PFSK-1 (cell line): ENCODE measurements around the gene TFAM.

Source experiments
- FOXP2 ChIP-seq: optimal IDR thresholded peaks from 2 replicates; pipeline ENCODE3; 2011; ENCODE audit warnings: borderline replicate concordance, control low read depth, inconsistent platforms; ENCODE audit not compliant: insufficient read depth; ENCODE audit errors: extremely low read length, extremely low read depth
- POLR2AphosphoS5 ChIP-seq: IDR thresholded peaks from 2 replicates; pipeline ENCODE4 v1.6.1; 2012; ENCODE audit warnings: low read depth, mild to moderate bottlenecking, control low read depth, low read length, moderate library complexity
- SIN3A ChIP-seq: IDR thresholded peaks from 2 replicates; pipeline ENCODE4 v1.6.1; 2012; ENCODE audit warnings: mild to moderate bottlenecking, low read length, moderate library complexity, borderline replicate concordance; ENCODE audit not compliant: insufficient read depth
- TAF1 ChIP-seq: IDR thresholded peaks from 2 replicates; pipeline ENCODE4 v1.6.1; 2012; ENCODE audit warnings: low read length, control low read depth, borderline replicate concordance; ENCODE audit not compliant: insufficient read depth
- TF ChIP-seq, protein P1 (sequence below), 2 experiments: IDR thresholded peaks; 2 replicates each; pipeline versions ENCODE4 v1.6.1 to v1.8.0; 2011 to 2012; ENCODE audit warnings: low read depth in 2 of 2, low read length in 2 of 2, control low read depth in 1 of 2, inconsistent platforms in 1 of 2, mild to moderate bottlenecking in 1 of 2, moderate library complexity in 1 of 2; ENCODE audit not compliant: insufficient read depth in 1 of 2

The TFAM gene

DNA sequence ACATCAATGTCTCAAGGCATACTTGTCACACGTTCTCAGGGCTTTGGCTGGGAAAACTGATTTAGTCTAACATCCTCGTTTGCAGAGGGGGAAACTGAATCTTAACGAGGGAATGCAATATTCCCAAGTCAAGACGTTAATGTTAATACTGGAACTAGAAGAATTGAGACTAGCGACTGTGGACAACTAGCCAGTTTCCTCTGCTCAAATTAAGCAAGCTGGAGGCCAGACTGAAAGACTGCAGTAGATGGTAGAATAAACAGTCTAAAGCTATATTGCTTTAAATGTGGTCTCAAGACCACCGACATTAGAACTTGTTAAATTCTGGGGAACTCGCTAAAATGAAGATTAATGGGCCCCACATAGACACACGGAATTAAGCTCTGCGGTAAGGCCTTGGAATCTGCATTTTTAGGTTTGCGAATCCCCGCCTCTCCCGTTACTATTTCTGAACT, 639 bp upstream of the TFAM start:
- TF ChIP-seq TAF1 = no peak
- TF ChIP-seq SIN3A = no peak
- TF ChIP-seq, protein P1, sequence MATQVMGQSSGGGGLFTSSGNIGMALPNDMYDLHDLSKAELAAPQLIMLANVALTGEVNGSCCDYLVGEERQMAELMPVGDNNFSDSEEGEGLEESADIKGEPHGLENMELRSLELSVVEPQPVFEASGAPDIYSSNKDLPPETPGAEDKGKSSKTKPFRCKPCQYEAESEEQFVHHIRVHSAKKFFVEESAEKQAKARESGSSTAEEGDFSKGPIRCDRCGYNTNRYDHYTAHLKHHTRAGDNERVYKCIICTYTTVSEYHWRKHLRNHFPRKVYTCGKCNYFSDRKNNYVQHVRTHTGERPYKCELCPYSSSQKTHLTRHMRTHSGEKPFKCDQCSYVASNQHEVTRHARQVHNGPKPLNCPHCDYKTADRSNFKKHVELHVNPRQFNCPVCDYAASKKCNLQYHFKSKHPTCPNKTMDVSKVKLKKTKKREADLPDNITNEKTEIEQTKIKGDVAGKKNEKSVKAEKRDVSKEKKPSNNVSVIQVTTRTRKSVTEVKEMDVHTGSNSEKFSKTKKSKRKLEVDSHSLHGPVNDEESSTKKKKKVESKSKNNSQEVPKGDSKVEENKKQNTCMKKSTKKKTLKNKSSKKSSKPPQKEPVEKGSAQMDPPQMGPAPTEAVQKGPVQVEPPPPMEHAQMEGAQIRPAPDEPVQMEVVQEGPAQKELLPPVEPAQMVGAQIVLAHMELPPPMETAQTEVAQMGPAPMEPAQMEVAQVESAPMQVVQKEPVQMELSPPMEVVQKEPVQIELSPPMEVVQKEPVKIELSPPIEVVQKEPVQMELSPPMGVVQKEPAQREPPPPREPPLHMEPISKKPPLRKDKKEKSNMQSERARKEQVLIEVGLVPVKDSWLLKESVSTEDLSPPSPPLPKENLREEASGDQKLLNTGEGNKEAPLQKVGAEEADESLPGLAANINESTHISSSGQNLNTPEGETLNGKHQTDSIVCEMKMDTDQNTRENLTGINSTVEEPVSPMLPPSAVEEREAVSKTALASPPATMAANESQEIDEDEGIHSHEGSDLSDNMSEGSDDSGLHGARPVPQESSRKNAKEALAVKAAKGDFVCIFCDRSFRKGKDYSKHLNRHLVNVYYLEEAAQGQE (IDR thresholded peaks at IDR 0.05; ENCODE audit: insufficient read depth in 1 of 2, low read depth in 2 of 2, low read length in 2 of 2) = no peak
- no peak for TF ChIP-seq FOXP2

DNA sequence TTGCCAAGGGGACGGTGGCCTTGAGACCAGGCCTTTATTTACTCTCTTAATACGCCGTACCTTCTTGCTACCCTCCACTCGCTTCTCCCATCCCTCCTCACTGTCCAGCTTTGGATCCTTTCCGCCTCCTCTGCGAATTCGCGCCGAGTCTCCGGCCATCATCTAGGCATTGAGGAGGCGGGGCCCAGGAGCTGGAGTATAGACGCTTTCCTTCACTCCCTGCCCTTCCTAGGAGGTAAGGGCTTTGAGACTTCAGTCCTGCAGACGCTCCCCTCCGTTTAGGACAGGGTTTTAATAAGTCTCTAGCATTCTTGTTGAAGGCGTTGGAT, 538 bp downstream of the TFAM start:
- TF ChIP-seq SIN3A (no peak), POLR2AphosphoS5 (no peak), FOXP2 (no peak), TAF1 (no peak)
- TF ChIP-seq, protein P1 (IDR thresholded peaks at IDR 0.05; ENCODE audit: insufficient read depth in 1 of 2, low read depth in 2 of 2, low read length in 2 of 2) = no peak

DNA sequence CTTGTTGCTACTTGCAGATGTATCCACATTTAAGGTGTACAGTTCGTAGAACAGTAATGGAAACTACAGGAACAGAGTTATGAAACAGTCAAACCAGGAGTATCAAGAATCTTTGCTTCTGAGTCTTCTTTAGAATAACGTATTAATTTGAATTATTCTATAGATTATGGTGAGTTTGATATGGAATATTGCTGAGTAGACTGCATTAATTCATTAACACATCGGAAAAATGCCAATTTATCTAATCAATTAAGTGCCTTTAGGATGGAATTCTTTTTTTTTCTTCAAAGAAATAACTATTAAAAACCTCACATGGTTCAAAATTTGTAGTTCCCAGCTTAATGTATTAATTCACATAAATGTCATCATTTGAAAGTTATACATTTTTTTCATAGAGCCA, 3.8 kb downstream of the TFAM start:
- TF ChIP-seq SIN3A (no peak), FOXP2 (no peak), TAF1 (no peak), POLR2AphosphoS5 (no peak)
- TF ChIP-seq, protein P1 (IDR thresholded peaks at IDR 0.05; ENCODE audit: insufficient read depth in 1 of 2, low read depth in 2 of 2, low read length in 2 of 2) = no peak

DNA sequence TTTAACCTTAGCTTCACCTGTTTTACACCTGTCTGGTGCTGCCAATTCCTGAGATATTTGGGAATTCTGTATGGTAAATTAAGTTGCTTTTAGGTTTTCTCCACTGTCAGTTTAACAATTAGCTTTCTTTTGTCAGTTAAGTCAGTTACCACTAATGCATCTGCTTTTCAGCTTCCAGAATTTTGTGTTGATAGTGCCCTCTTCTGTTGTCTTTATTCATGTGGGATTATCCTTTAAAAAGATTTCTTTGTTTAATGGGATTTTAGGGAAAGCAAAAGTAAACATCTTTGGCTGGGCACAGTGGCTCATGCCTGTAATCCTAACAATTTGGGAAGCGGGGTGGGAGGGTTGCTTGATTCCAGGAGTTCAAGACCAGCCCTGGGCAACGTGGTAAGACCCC, 8.1 kb downstream of the TFAM start:
- TF ChIP-seq SIN3A = no peak
- no peak for TF ChIP-seq FOXP2
- TF ChIP-seq TAF1 = no peak
- no peak for TF ChIP-seq POLR2AphosphoS5
- TF ChIP-seq, protein P1 (IDR thresholded peaks at IDR 0.05; ENCODE audit: insufficient read depth in 1 of 2, low read depth in 2 of 2, low read length in 2 of 2) = no peak

DNA sequence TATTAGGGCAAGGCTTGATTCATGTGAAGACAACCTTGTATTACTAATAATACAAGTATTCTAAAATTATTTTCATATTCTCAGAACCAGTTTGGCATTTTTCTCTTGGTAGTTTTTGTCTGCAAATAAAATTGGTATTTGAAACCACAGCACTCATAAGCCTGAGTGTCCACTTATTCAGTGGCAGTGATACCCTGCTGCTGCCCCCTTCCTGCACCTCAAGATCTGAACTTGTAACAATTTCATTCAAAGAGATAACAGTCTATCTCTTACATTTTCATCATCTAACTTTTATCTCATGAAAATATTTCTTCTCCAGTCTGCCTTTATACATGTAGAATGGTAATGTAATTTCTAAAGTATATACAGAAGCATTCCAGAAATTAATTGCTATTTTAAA, 9.3 kb downstream of the TFAM start:
- TF ChIP-seq SIN3A (no peak), FOXP2 (no peak), POLR2AphosphoS5 (no peak), TAF1 (no peak)
- TF ChIP-seq, protein P1 (IDR thresholded peaks at IDR 0.05; ENCODE audit: insufficient read depth in 1 of 2, low read depth in 2 of 2, low read length in 2 of 2) = no peak
